OCI-LY3 (cell line): ENCODE measurements around the gene ASXL1.

ENCODE experiments used
- H2AFZ ChIP-seq: fragments of 200-600, 300-600 bp; shearing (Covaris generic); 2 replicates; pipeline ENCODE4 v1.6.0; 2014; ENCODE audit warnings: antibody characterized with exemption, low read depth, low read length
- H3K27ac ChIP-seq: fragments of 200-600, 300-600 bp; sonication (generic); 2 replicates; pipeline ENCODE4 v1.5.1; 2014; ENCODE audit warnings: mild to moderate bottlenecking, low read length, moderate library complexity, mixed read lengths
- H3K27me3 ChIP-seq: fragments of 200-600, 300-600 bp; sonication (generic); 2 replicates; pipeline ENCODE4 v1.6.1; 2014; ENCODE audit warnings: low read depth, low read length, mixed read lengths
- H3K36me3 ChIP-seq: fragments of 200-600, 300-600 bp; sonication (generic); replicated peaks from 2 replicates; pipeline ENCODE3; 2014; ENCODE audit warnings: low read depth, low read length, mixed read lengths
- H3K4me1 ChIP-seq: fragments of 300-600, 200-600 bp; sonication (generic); 2 replicates; pipeline ENCODE4 v1.6.1; 2014; ENCODE audit warnings: low read length, mixed read lengths
- H3K4me2 ChIP-seq: fragments of 200-600, 300-600 bp; sonication (generic); 2 replicates; pipeline ENCODE4 v1.6.1; 2014; ENCODE audit warnings: low read length, mixed read lengths
- H3K4me3 ChIP-seq: fragments of 300-600, 200-600 bp; sonication (generic); 2 replicates; pipeline ENCODE4 v1.5.1; 2014; ENCODE audit warnings: antibody characterized with exemption, mild to moderate bottlenecking, low read length, moderate library complexity
- H3K79me2 ChIP-seq: fragments of 300-600, 200-600 bp; shearing (Covaris generic); 2 replicates; pipeline ENCODE4 v1.6.1; 2014; ENCODE audit warnings: mild to moderate bottlenecking, low read length, mixed read lengths
- H3K9ac ChIP-seq: fragments of 300-600, 200-600 bp; shearing (Covaris generic); 2 replicates; pipeline ENCODE4 v1.6.0; 2014; ENCODE audit warnings: mild to moderate bottlenecking, low read length, moderate library complexity
- H3K9me3 ChIP-seq: fragments of 200-600, 300-600 bp; shearing (Covaris generic); 2 replicates; pipeline ENCODE4 v1.6.1; 2014; ENCODE audit warnings: low read length, mixed read lengths; ENCODE audit not compliant: insufficient read depth
- H4K20me1 ChIP-seq: fragments of 200-600, 300-600 bp; sonication (generic); 2 replicates; pipeline ENCODE4 v1.6.1; 2016; ENCODE audit warnings: low read length, mixed read lengths; ENCODE audit not compliant: insufficient read depth
- CTCF ChIP-seq: fragments of 200-600, 300-600 bp; sonication (generic); IDR thresholded peaks from 2 replicates; pipeline ENCODE4 v1.5.1; 2014; ENCODE audit warnings: antibody characterized with exemption, low read length, low read depth
- EZH2phosphoT487 ChIP-seq: fragments of 200-600 bp; shearing (Covaris generic); IDR thresholded peaks from 2 replicates; pipeline ENCODE4 v1.6.1; 2018; ENCODE audit warnings: antibody characterized with exemption, mixed run types, low read depth

The ASXL1 gene

GRCh38 chr20:32455901-32456701 is 98.0 kb downstream of the ASXL1 start:
- H3K9ac ChIP-seq = peak overlapping the region; percentile 32; the same call in 1 of the 2 replicates
- H3K27me3 ChIP-seq = no peaks in the 10 kb centered on the region
- H3K4me1 ChIP-seq = peaks cover 42% of the 10 kb centered on the region
- H3K4me2 ChIP-seq = peak overlapping the region; percentile 62
- peak overlapping the region; percentile 8; the same call in 1 of the 2 replicates for H2AFZ ChIP-seq
- no peaks in the 10 kb centered on the region for H4K20me1 ChIP-seq
- H3K9me3 ChIP-seq = no peaks in the 10 kb centered on the region
- no peak for TF ChIP-seq EZH2phosphoT487
- TF ChIP-seq CTCF = no peak
- H3K4me3 ChIP-seq = peak overlapping the region; percentile 74
- H3K79me2 ChIP-seq = no peaks in the 10 kb centered on the region
- no peak overlapping the region for H3K27ac ChIP-seq
- no peaks in the 10 kb centered on the region for H3K36me3 ChIP-seq

- Histone ChIP-seq H3K4me3 (peak overlapping the region; percentile 74), H4K20me1 (no peaks in the 10 kb centered on the region), H3K4me2 (peak overlapping the region; percentile 62), H3K36me3 (no peaks in the 10 kb centered on the region), H2AFZ (peak overlapping the region; percentile 8; the same call in 1 of the 2 replicates), H3K4me1 (peaks cover 33% of the 10 kb centered on the region), H3K9ac (peak overlapping the region; percentile 32), H3K27ac (no peak overlapping the region), H3K9me3 (no peaks in the 10 kb centered on the region), H3K27me3 (no peaks in the 10 kb centered on the region), H3K79me2 (no peaks in the 10 kb centered on the region)
- TF ChIP-seq CTCF (peak; percentile 94), EZH2phosphoT487 (no peak)
These were observed 98.8 kb downstream of the ASXL1 start for GRCh38 chr20:32456869-32457478.

GRCh38 chr20:32457479-32457986 is 99.4 kb downstream of the ASXL1 start:
- Histone ChIP-seq H2AFZ (peak overlapping the region; percentile 17), H3K27me3 (no peaks in the 10 kb centered on the region), H3K27ac (no peak overlapping the region), H3K79me2 (no peaks in the 10 kb centered on the region), H3K36me3 (no peaks in the 10 kb centered on the region), H3K4me3 (peak overlapping the region; percentile 74), H3K9me3 (no peaks in the 10 kb centered on the region), H3K4me2 (peak overlapping the region; percentile 62), H3K9ac (peak overlapping the region; percentile 32), H4K20me1 (no peaks in the 10 kb centered on the region), H3K4me1 (peaks cover 28% of the 10 kb centered on the region)
- TF ChIP-seq EZH2phosphoT487 = no peak
- TF ChIP-seq CTCF = no peak

- Histone ChIP-seq H3K9me3 (no peaks in the 10 kb centered on the region), H3K79me2 (no peaks in the 10 kb centered on the region), H3K27me3 (no peaks in the 10 kb centered on the region), H3K36me3 (no peaks in the 10 kb centered on the region), H2AFZ (no peak overlapping the region), H3K4me1 (peaks cover 21% of the 10 kb centered on the region), H3K4me3 (no peak overlapping the region), H3K9ac (no peak overlapping the region), H3K27ac (no peak overlapping the region), H4K20me1 (no peaks in the 10 kb centered on the region), H3K4me2 (peak overlapping the region; percentile 62)
- TF ChIP-seq CTCF (no peak), EZH2phosphoT487 (no peak)
These were observed 100.1 kb downstream of the ASXL1 start for GRCh38 chr20:32458061-32458836.
